CD4-positive, alpha-beta T cell (primary cell): ENCODE data around the gene VAT1. TPM values are rescaled to one million over a fixed set of nuclear protein-coding genes. Genes with fewer than 3 reads are reported as not detected.

ENCODE experiments used
- ATAC-seq: fragments of 200-7000 bp; cut with Tn5 transposase; one replicate; pipeline ENCODE4 v1.10.0; 2022; ENCODE audit warnings: mild to moderate bottlenecking; ENCODE audit not compliant: poor library complexity
- CTCF ChIA-PET: fragments of 350-600 bp; sonication (Branson Sonifier 250); formaldehyde crosslinking; loops from one replicate; lab custom pipeline; 2021; ENCODE audit warnings: antibody characterized with exemption, inconsistent platforms; lab: Charles Lee
- POLR2A ChIA-PET: fragments of 350-600 bp; sonication (Branson Sonifier 250); formaldehyde crosslinking; loops from one replicate; lab custom pipeline; 2021; ENCODE audit warnings: antibody characterized with exemption, inconsistent platforms; lab: Charles Lee
- DNase-seq, 14 experiments: peaks; one replicate each; pipeline ENCODE4 v3.0.0-alpha.2; 2013 to 2020; ENCODE audit warnings: mixed read lengths in 2 of 14
- H3K27ac ChIP-seq, 2 donors: one replicate each; pipeline versions ENCODE4 v1.5.1 to v1.7.0; 2013; ENCODE audit warnings: low read length in 2 of 2, low read depth in 1 of 2, mild to moderate bottlenecking in 1 of 2
- H3K27me3 ChIP-seq, 2 experiments: 1 replicate in 1 of 2; 2 replicates in 1 of 2; pipeline versions ENCODE4 v1.6.1 to v1.7.0; 2013; ENCODE audit warnings: low read length in 2 of 2, control low read depth in 1 of 2, mild to moderate bottlenecking in 1 of 2, moderate library complexity in 1 of 2; ENCODE audit not compliant: insufficient read depth in 2 of 2, control insufficient read depth in 1 of 2
- H3K36me3 ChIP-seq: one replicate; pipeline ENCODE4 v1.6.1; 2013; ENCODE audit warnings: low read length, control low read depth; ENCODE audit not compliant: insufficient read depth
- H3K4me1 ChIP-seq: one replicate; pipeline ENCODE4 v1.6.1; 2013; ENCODE audit warnings: low read length, control low read depth; ENCODE audit not compliant: insufficient read depth
- H3K4me3 ChIP-seq: one replicate; pipeline ENCODE4 v1.5.1; 2013; ENCODE audit warnings: mild to moderate bottlenecking, low read length, moderate library complexity
- H3K9me3 ChIP-seq, 2 experiments: 1 replicate in 1 of 2; 2 replicates in 1 of 2; pipeline versions ENCODE4 v1.6.1 to v1.7.0; 2013; ENCODE audit warnings: low read length in 2 of 2, mild to moderate bottlenecking in 2 of 2, control low read depth in 1 of 2, moderate library complexity in 1 of 2; ENCODE audit not compliant: control insufficient read depth in 1 of 2, insufficient read depth in 1 of 2
- H3K27ac Mint-ChIP-seq: one replicate; pipeline ENCODE4 v1.8.0; 2020; ENCODE audit warnings: mixed read lengths
- H3K27me3 Mint-ChIP-seq: one replicate; pipeline ENCODE4 v1.8.0; 2021; ENCODE audit warnings: mixed read lengths
- H3K36me3 Mint-ChIP-seq: one replicate; pipeline ENCODE4 v1.8.0; 2021; ENCODE audit warnings: low read depth, mixed read lengths
- H3K4me1 Mint-ChIP-seq: one replicate; pipeline ENCODE4 v1.8.0; 2021; ENCODE audit warnings: low read depth, mixed read lengths
- H3K4me3 Mint-ChIP-seq: one replicate; pipeline ENCODE4 v1.8.0; 2020; ENCODE audit warnings: mild to moderate bottlenecking, mixed read lengths
- H3K9me3 Mint-ChIP-seq: one replicate; pipeline ENCODE4 v1.8.0; 2020; ENCODE audit warnings: mixed read lengths
- CTCF ChIP-seq: fragments of 200-600 bp; IDR thresholded peaks from one replicate; pipeline ENCODE4 v1.8.0; 2022; ENCODE audit warnings: antibody characterized with exemption, mild to moderate bottlenecking
- intact Hi-C, 2 experiments: fragments of 100-400 bp; cut with DNase I in 1 of 2; cut with micrococcal nuclease in 1 of 2; formaldehyde crosslinking; loops; one replicate each; pipeline versions ENCODE4 v1.15.1 to v1.9.0; 2023 to 2025; cut with DNase I, micrococcal nuclease
- total RNA-seq, 174 experiments: library from RNA in 2 of 174; stranded (reverse) in 2 of 174; gene quantifications; one replicate each; pipeline ENCODE4 v1.2.3 and lab custom pipeline; 2021 to 2026

The VAT1 gene
- total RNA-seq, 2 experiments from 2014 or later = 27.5 to 27.6 TPM

- H3K27me3 Mint-ChIP-seq = no peaks in the 10 kb centered on the region
- Histone ChIP-seq H3K4me3 (no peak overlapping the region), H3K4me1 (no peaks in the 10 kb centered on the region), H3K9me3 (no peaks in the 10 kb centered on the region), H3K36me3 (no peaks in the 10 kb centered on the region), H3K27ac (no peak overlapping the region), H3K27me3 (no peaks in the 10 kb centered on the region)
- no peak overlapping the region for H3K27ac Mint-ChIP-seq
- no peaks in the 10 kb centered on the region for H3K36me3 Mint-ChIP-seq
- H3K4me1 Mint-ChIP-seq = no peaks in the 10 kb centered on the region
- intact Hi-C loops = no loop called here
- DNase-seq (no peak), ATAC-seq (no peak)
- no peaks in the 10 kb centered on the region for H3K9me3 Mint-ChIP-seq
- POLR2A ChIA-PET = no interaction called here
- no peak for TF ChIP-seq CTCF
- H3K4me3 Mint-ChIP-seq = no peak overlapping the region
- CTCF ChIA-PET = no interaction called here
These were observed 17.5 kb upstream of the VAT1 start for GRCh38 chr17:43039646-43040045.

GRCh38 chr17:43034894-43035293 lies 12.7 kb upstream of the VAT1 start:
- H3K27me3 Mint-ChIP-seq = no peaks in the 10 kb centered on the region
- CTCF ChIA-PET = no interaction called here

GRCh38 chr17:43033948-43034881 lies 12.0 kb upstream of the VAT1 start:
- Histone ChIP-seq H3K27me3 (no peaks in the 10 kb centered on the region), H3K36me3 (no peaks in the 10 kb centered on the region), H3K9me3 (no peaks in the 10 kb centered on the region), H3K4me3 (no peak overlapping the region), H3K4me1 (no peaks in the 10 kb centered on the region), H3K27ac (no peak overlapping the region)
- TF ChIP-seq CTCF = no peak
- ChIA-PET POLR2A (no interaction called here), CTCF (no interaction called here)
- Mint-ChIP-seq H3K36me3 (no peaks in the 10 kb centered on the region), H3K27ac (no peak overlapping the region), H3K4me3 (no peak overlapping the region), H3K27me3 (no peaks in the 10 kb centered on the region), H3K4me1 (no peaks in the 10 kb centered on the region), H3K9me3 (no peaks in the 10 kb centered on the region)
- ATAC-seq (no peak), DNase-seq (no peak)
- intact Hi-C loops = no loop called here

More at GRCh38 chr17:43034894-43035293, 12.7 kb upstream of the VAT1 start:
- no peak for TF ChIP-seq CTCF
- no peaks in the 10 kb centered on the region for H3K9me3 Mint-ChIP-seq
- H3K27me3 ChIP-seq = no peaks in the 10 kb centered on the region
- ATAC-seq = no peak
- no peaks in the 10 kb centered on the region for H3K36me3 ChIP-seq
- no peak for DNase-seq
- H3K36me3 Mint-ChIP-seq = no peaks in the 10 kb centered on the region
- H3K9me3 ChIP-seq = no peaks in the 10 kb centered on the region
- no peak overlapping the region for H3K4me3 Mint-ChIP-seq
- POLR2A ChIA-PET = no interaction called here
- H3K27ac Mint-ChIP-seq = no peak overlapping the region
- H3K4me3 ChIP-seq = no peak overlapping the region
- no peaks in the 10 kb centered on the region for H3K4me1 Mint-ChIP-seq
- no peak overlapping the region for H3K27ac ChIP-seq
- H3K4me1 ChIP-seq = no peaks in the 10 kb centered on the region
- intact Hi-C loops = no loop called here
